ENCODE data around the gene INSIG2. TPM values are rescaled to one million over a fixed set of nuclear protein-coding genes. Genes with fewer than 3 reads are reported as not detected.

The INSIG2 gene
- total RNA-seq, 2 experiments from 2014 or later, result 21.7 to 22.2 TPM

DNA sequence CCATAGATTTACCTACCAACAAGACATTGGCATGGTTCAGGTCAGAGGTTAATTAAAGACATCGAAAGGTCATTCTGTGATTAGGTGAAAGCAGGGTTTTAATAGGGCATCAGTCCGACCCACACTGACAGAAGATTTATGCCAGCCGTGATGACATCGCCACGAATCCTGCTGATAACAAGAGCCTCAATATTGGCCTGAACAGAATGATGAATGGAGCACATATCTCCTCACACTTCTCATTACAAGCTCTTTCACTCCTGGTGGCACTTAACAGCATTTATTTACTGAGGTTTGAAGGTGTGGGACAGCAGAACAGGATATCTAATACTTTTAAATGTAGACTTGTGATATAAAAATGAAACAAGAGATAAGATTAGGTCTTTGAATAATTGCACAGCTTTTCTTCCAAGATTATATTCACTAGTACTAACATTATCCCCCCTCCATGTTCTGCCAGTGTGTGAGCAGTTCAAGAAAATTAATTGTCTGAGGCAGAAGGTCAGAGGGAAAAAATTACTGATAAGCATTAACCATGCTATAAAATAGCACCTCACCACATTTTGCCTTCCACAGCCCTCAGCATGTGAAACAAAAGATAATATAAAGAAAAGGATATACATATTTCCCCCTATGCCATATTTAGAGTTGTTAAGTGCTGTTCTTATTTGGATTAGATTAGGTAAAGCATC is 23.1 kb upstream of the INSIG2 start:
- H3K27me3 Mint-ChIP-seq, result peaks cover 36% of the 10 kb centered on the region
- CTCF ChIA-PET, result no interaction called here
- H3K4me1 Mint-ChIP-seq, result peaks cover 15% of the 10 kb centered on the region
- H3K27ac Mint-ChIP-seq, result no peak overlapping the region
- H3K36me3 Mint-ChIP-seq, result no peaks in the 10 kb centered on the region
- H3K9me3 Mint-ChIP-seq (ENCODE audit: low read depth), result no peaks in the 10 kb centered on the region
- DNase-seq (no peak), ATAC-seq (no peak)
- H3K4me3 Mint-ChIP-seq, result no peak overlapping the region

- no peak for ATAC-seq
- DNase-seq, result no peak
- Mint-ChIP-seq H3K4me1 (peaks cover 9% of the 10 kb centered on the region), H3K27ac (no peak overlapping the region), H3K9me3 (ENCODE audit: low read depth) (no peaks in the 10 kb centered on the region), H3K4me3 (no peak overlapping the region), H3K27me3 (peaks cover 36% of the 10 kb centered on the region), H3K36me3 (no peaks in the 10 kb centered on the region)
- CTCF ChIA-PET, result interaction anchor here (3.8 kb wide), 1 partner anchor 19 kb away, joined by 10 read pairs; no protein-coding TSS in a partner anchor
Observed at GRCh38 chr2:118065921-118066511, 22.3 kb upstream of the INSIG2 start.

DNA sequence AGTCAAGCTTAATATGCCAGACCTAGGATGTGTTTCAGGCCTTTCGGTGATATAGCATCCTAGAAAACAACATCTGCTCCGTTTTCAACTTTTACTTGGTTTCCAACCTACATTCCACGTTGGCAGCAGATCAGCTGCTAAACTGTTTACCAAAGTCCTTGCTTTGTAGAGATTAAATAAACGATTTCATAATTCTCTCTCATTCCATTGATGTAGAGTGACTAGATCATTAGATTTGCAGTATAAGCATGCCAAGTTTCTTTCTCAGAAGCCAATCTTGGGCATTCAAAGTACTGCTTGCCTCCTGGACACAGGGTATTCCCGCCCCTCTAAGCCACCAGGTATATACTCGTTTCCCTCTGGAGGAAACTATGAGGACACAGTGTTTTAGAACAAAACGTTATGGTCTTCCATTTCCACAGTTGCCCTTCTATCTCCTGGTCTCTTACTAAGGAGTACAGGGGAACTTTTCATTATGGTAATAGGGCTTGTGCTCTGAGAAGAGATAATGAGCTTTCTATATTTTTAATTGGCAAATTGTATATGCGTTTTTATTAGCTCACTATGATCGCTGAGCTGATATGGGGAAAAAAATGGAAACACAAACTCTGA is 10.5 kb upstream of the INSIG2 start:
- no peaks in the 10 kb centered on the region for H3K36me3 Mint-ChIP-seq
- CTCF ChIA-PET, result interaction anchor here (1.2 kb wide), 1 partner anchor 12 kb away, joined by 4 read pairs; no protein-coding TSS in a partner anchor
- no peaks in the 10 kb centered on the region for H3K4me1 Mint-ChIP-seq
- DNase-seq, result no peak
- H3K27me3 Mint-ChIP-seq, result peaks cover 61% of the 10 kb centered on the region
- H3K9me3 Mint-ChIP-seq (ENCODE audit: low read depth), result no peaks in the 10 kb centered on the region
- no peak for ATAC-seq
- H3K27ac Mint-ChIP-seq, result no peak overlapping the region
- no peak overlapping the region for H3K4me3 Mint-ChIP-seq

DNA sequence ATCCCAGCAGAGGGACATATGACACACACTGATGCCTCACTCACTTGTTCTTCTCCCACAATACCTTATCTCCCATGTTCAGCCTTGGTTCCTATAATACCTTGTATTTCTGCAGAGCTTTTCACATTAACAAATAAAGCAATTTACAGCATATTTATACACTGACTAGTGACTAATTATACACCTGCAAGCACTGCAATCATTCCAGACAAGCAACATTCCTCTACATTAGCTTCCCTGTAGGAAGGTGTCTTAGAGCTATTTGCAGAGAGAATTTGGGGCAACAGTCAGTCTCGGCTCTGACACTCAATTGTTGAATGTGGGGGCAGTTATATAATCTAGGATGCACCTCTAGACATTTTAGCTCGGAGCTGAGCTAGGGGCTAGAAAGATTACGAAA is 9.5 kb upstream of the INSIG2 start:
- CTCF ChIA-PET, result interaction anchor here (1.2 kb wide), 1 partner anchor 11 kb away, joined by 4 read pairs; no protein-coding TSS in a partner anchor
- no peaks in the 10 kb centered on the region for H3K4me1 Mint-ChIP-seq
- no peak overlapping the region for H3K4me3 Mint-ChIP-seq
- no peaks in the 10 kb centered on the region for H3K36me3 Mint-ChIP-seq
- H3K9me3 Mint-ChIP-seq (ENCODE audit: low read depth), result no peaks in the 10 kb centered on the region
- ATAC-seq (no peak), DNase-seq (no peak)
- H3K27ac Mint-ChIP-seq, result no peak overlapping the region
- H3K27me3 Mint-ChIP-seq, result peaks cover 55% of the 10 kb centered on the region

DNA sequence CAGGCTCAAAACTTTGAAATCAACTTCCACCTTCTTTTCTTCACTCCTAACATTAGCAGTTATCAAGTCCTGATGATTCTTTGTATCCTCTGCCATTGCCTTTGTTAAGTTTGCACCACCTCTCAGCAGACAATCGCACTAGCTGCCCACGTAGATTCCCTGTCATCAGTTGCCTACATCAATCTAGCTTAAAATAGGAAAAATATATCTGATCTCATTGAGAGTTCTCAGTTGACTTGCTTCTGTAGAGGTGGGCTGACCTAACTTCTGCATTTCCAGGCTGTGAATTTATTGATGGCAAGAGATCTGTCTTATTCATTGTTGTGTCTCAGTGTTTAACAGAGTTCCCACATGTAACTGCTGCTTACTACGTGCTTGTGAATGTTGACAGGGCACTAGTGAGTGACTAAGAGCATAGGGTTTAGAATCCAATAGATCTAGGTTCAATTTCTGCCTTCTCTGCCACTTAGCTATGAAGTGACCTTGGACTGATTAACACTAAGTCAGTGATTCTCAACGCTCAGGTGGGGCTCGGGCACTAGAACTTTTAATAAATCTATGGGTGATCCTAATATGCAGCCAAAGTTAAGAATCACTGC is 3.7 kb upstream of the INSIG2 start:
- CTCF ChIA-PET, result interaction anchor here (0.6 to 1.4 kb wide), 2 partner anchors 81 to 1846 kb away, joined by 3 to 5 read pairs; no protein-coding TSS in a partner anchor
- H3K4me1 Mint-ChIP-seq, result peaks cover 3% of the 10 kb centered on the region

DNA sequence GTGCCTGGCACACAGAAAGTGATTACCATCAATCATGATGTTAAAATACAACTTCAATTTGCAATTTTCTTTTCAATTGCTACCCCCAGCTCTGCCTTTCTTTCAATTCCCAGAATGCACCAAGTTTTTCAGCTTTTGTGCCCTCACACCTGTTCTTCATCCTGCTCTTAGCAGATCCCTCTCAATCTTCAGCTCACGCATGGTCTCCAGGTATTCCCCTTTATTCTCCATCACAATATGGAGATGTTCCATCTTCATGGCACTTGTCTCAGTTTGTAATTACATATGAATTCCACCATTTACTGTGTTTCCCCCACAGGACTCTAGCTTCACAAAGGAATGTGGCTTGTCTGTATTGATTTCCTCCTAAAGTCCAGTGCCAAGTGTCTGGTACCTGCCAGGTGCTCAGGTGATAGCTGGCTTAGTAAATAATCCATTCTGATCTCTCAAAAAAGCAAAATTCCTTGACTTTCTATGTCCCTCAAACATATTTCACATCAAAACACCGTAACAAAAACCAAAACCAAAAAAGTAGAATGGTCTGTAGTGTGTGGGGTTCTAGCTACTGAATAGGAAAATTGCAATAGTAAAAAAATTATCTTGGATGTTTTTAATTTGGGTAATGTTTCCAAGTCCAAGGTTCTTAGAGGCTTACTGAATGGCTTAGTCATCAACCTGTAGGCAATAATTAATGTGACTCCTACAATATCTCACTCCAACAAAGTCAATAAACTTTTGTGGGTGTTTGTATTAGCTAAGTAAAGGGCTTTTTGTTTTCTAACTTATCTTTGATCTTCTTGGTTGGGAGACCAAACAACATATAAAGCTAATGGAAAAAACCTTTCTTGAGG is 2.9 kb upstream of the INSIG2 start:
- Mint-ChIP-seq H3K9me3 (ENCODE audit: low read depth) (no peaks in the 10 kb centered on the region), H3K36me3 (peaks cover 3% of the 10 kb centered on the region), H3K4me3 (no peak overlapping the region), H3K4me1 (peaks cover 9% of the 10 kb centered on the region), H3K27ac (no peak overlapping the region), H3K27me3 (peaks cover 27% of the 10 kb centered on the region)
- CTCF ChIA-PET, result interaction anchor here (0.6 to 1.4 kb wide), 3 partner anchors 39 to 1846 kb away, joined by 3 to 5 read pairs (median 3); no protein-coding TSS in a partner anchor
- ATAC-seq (no peak), DNase-seq (no peak)

More for the DNA sequence above, 3.7 kb upstream of the INSIG2 start:
- Mint-ChIP-seq H3K36me3 (peaks cover 3% of the 10 kb centered on the region), H3K27me3 (peaks cover 34% of the 10 kb centered on the region), H3K27ac (no peak overlapping the region), H3K4me3 (no peak overlapping the region), H3K9me3 (ENCODE audit: low read depth) (no peaks in the 10 kb centered on the region)
- DNase-seq (no peak), ATAC-seq (no peak)

DNA sequence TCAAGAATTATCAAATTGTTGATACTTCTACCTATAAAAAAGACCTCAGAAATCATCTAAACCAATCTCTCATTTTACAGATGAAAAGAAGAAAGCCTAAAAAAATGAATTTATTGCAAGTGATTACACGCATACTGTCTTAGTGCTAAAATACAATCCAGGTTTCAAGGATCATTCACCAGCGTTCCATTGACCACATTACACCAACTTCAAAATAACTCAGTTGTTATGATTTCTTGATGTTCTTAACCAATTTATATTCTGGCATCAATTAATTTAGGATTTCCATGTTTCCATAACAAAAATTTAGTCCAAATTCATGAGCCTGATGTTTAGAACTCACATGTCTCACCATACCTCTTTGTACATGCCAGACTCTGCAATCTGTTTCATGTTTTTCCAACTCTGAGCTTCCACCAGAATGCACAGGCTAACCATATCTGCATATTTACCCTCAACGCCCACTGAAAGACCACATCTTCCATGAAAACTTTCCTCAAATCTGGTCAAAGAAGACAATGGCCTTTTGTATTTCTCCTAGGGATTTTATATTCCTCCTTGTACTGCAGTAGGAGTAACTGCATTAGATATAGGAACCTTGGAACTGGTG is 2.1 kb upstream of the INSIG2 start:
- CTCF ChIA-PET, result interaction anchor here (1.4 kb wide), 2 partner anchors 39 to 83 kb away, joined by 3 to 5 read pairs; no protein-coding TSS in a partner anchor
- H3K9me3 Mint-ChIP-seq (ENCODE audit: low read depth), result no peaks in the 10 kb centered on the region

GRCh38 chr2:118089139-118089800 is 999 bp downstream of the INSIG2 start:
- ATAC-seq (peak; percentile 14), DNase-seq (peak; percentile 53)
- Mint-ChIP-seq H3K9me3 (ENCODE audit: low read depth) (no peaks in the 10 kb centered on the region), H3K4me3 (peak overlapping the region; percentile 93), H3K4me1 (peaks cover 24% of the 10 kb centered on the region), H3K36me3 (peaks cover 9% of the 10 kb centered on the region), H3K27me3 (peaks cover 8% of the 10 kb centered on the region), H3K27ac (peak overlapping the region; percentile 89)
- CTCF ChIA-PET, result interaction anchor here (0.7 to 3.0 kb wide), 10 partner anchors 11 to 133 kb away, joined by 3 to 12 read pairs (median 4); partner anchors contain the start of gene CCDC93

More for the DNA sequence above, 2.1 kb upstream of the INSIG2 start:
- Mint-ChIP-seq H3K36me3 (peaks cover 3% of the 10 kb centered on the region), H3K27ac (no peak overlapping the region), H3K4me3 (no peak overlapping the region), H3K4me1 (peaks cover 12% of the 10 kb centered on the region), H3K27me3 (peaks cover 22% of the 10 kb centered on the region)
- DNase-seq (no peak), ATAC-seq (no peak)

GRCh38 chr2:118090387-118091139 is 2.3 kb downstream of the INSIG2 start:
- CTCF ChIA-PET, result interaction anchor here (1.1 to 3.0 kb wide), 4 partner anchors 12 to 87 kb away, joined by 3 to 12 read pairs (median 4); no protein-coding TSS in a partner anchor
- no peak for DNase-seq
- no peak overlapping the region for H3K27ac Mint-ChIP-seq
- no peak for ATAC-seq
- no peaks in the 10 kb centered on the region for H3K9me3 Mint-ChIP-seq (ENCODE audit: low read depth)
- H3K27me3 Mint-ChIP-seq, result no peaks in the 10 kb centered on the region
- H3K4me1 Mint-ChIP-seq, result peaks cover 31% of the 10 kb centered on the region
- peak overlapping the region; percentile 93 for H3K4me3 Mint-ChIP-seq
- H3K36me3 Mint-ChIP-seq, result peaks cover 9% of the 10 kb centered on the region

- no peaks in the 10 kb centered on the region for H3K9me3 Mint-ChIP-seq (ENCODE audit: low read depth)
- peaks cover 11% of the 10 kb centered on the region for H3K36me3 Mint-ChIP-seq
- no peak overlapping the region for H3K4me3 Mint-ChIP-seq
- no peaks in the 10 kb centered on the region for H3K27me3 Mint-ChIP-seq
- H3K4me1 Mint-ChIP-seq, result peaks cover 32% of the 10 kb centered on the region
- ATAC-seq (no peak), DNase-seq (no peak)
- H3K27ac Mint-ChIP-seq, result no peak overlapping the region
- CTCF ChIA-PET, result no interaction called here
Observed at GRCh38 chr2:118091140-118091478, 2.8 kb downstream of the INSIG2 start.

GRCh38 chr2:118091631-118092030 is 3.4 kb downstream of the INSIG2 start:
- ATAC-seq, result no peak
- peaks cover 33% of the 10 kb centered on the region for H3K4me1 Mint-ChIP-seq
- no peak overlapping the region for H3K27ac Mint-ChIP-seq
- CTCF ChIA-PET, result no interaction called here
- no peaks in the 10 kb centered on the region for H3K27me3 Mint-ChIP-seq
- no peaks in the 10 kb centered on the region for H3K9me3 Mint-ChIP-seq (ENCODE audit: low read depth)
- DNase-seq, result no peak
- no peak overlapping the region for H3K4me3 Mint-ChIP-seq
- peaks cover 15% of the 10 kb centered on the region for H3K36me3 Mint-ChIP-seq

Data from activated CD8-positive, alpha-beta memory T cell treated with anti-CD3 and anti-CD28 coated beads, Interleukin-2, amount 10 ng/mL, durations not matched to agents 7 days and 5 days (primary cell).